Breast epithelium (tissue), 4 donors: ENCODE data around the gene PLPPR1. TPM values are rescaled to one million over a fixed set of nuclear protein-coding genes. Genes with fewer than 3 reads are reported as not detected.

Source experiments
- DNase-seq, 2 donors: peaks; one replicate each; pipeline ENCODE4 v3.0.0-alpha.2; 2019; ENCODE audit warnings: low spot score in 2 of 2
- H3K27ac ChIP-seq, 2 donors: fragments of 200-600 bp; sonication (generic) in 1 of 2; one replicate each; pipeline ENCODE4 v1.5.1; 2016 to 2019; ENCODE audit warnings: mild to moderate bottlenecking in 1 of 2
- H3K27me3 ChIP-seq, 2 donors: fragments of 200-600 bp; sonication (generic) in 1 of 2; one replicate each; pipeline versions ENCODE4 v1.5.1 to v1.6.0; 2017 to 2019; ENCODE audit warnings: control low read depth in 1 of 2, mild to moderate bottlenecking in 1 of 2
- H3K36me3 ChIP-seq: fragments of 200-600 bp; one replicate; pipeline ENCODE4 v1.5.1; 2019
- H3K4me1 ChIP-seq, 2 donors: fragments of 200-600 bp; sonication (generic); one replicate each; pipeline ENCODE4 v1.5.1; 2016 to 2019; ENCODE audit warnings: control low read depth in 1 of 2
- H3K4me3 ChIP-seq, 3 donors: fragments of 200-600 bp; sonication (generic); 1 replicate in 2 of 3; 2 replicates in 1 of 3; pipeline ENCODE4 v1.5.1; 2016 to 2019; ENCODE audit warnings: mild to moderate bottlenecking in 3 of 3, moderate library complexity in 2 of 3
- H3K9me3 ChIP-seq, 2 donors: fragments of 200-600 bp; sonication (generic) in 1 of 2; one replicate each; pipeline ENCODE4 v1.5.1; 2016 to 2019; ENCODE audit warnings: control low read depth in 1 of 2
- POLR2A ChIP-seq: fragments of 450-650 bp; IDR thresholded peaks from one replicate; pipeline ENCODE4 v1.6.1; 2016; ENCODE audit warnings: antibody characterized with exemption, mild to moderate bottlenecking, moderate library complexity
- POLR2AphosphoS5 ChIP-seq, 3 donors: sonication (generic); formaldehyde crosslinking; IDR thresholded peaks; one replicate each; pipeline ENCODE4 v1.6.1; 2017; ENCODE audit warnings: antibody characterized with exemption in 3 of 3
- intact Hi-C: fragments of 100-400 bp; cut with DNase I; formaldehyde crosslinking; loops from one replicate; pipeline ENCODE4 v1.15.1; 2023; ENCODE audit warnings: low total_unique reads
- total RNA-seq, 3 donors: library from RNA; depleted of rRNA; stranded (reverse); fragments of >200 nt; gene quantifications; one replicate each; pipeline ENCODE4 v1.1.0, GENCODE V29; 2016
- TF ChIP-seq, protein P1 (sequence below), 3 donors: fragments of 450-650 bp; IDR thresholded peaks; one replicate each; pipeline ENCODE4 v1.5.1; 2016 to 2017; ENCODE audit warnings: antibody characterized with exemption in 3 of 3, mild to moderate bottlenecking in 3 of 3, moderate library complexity in 3 of 3

Gene PLPPR1
- total RNA-seq, 3 donors from 2014 or later: 0.66 to 2.2 TPM; not detected in 1

DNA sequence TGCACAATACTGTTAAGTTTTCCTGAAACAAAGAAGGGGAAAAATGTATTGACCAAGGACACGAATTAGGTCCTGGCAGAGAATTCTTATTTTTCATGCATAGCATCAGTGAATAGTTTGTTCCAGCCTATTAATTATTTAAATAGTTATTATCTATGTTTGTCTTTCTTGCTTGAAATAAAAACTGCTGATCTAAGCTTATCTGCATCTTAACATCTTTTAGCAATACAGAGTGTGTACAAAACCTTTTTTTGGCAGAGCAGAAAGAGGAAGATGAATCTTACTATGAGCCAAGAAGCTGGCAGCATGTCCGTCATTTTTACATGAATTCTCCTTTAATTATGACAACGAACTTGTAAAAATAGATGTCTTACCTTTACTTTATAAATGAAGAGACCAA is 23.3 kb upstream of the PLPPR1 start:
- no peaks in the 10 kb centered on the region for H3K36me3 ChIP-seq
- DNase-seq: no peak
- H3K27ac ChIP-seq: no peak overlapping the region
- no peaks in the 10 kb centered on the region for H3K4me1 ChIP-seq
- H3K4me3 ChIP-seq: no peak overlapping the region
- H3K9me3 ChIP-seq: peaks cover 0 to 14% of the 10 kb centered on the region in 2 donors
- intact Hi-C loops: no loop called here
- no peaks in the 10 kb centered on the region for H3K27me3 ChIP-seq
- TF ChIP-seq POLR2A (no peak), POLR2AphosphoS5 (IDR thresholded peaks at IDR 0.05) (no peak)
- TF ChIP-seq, protein P1, sequence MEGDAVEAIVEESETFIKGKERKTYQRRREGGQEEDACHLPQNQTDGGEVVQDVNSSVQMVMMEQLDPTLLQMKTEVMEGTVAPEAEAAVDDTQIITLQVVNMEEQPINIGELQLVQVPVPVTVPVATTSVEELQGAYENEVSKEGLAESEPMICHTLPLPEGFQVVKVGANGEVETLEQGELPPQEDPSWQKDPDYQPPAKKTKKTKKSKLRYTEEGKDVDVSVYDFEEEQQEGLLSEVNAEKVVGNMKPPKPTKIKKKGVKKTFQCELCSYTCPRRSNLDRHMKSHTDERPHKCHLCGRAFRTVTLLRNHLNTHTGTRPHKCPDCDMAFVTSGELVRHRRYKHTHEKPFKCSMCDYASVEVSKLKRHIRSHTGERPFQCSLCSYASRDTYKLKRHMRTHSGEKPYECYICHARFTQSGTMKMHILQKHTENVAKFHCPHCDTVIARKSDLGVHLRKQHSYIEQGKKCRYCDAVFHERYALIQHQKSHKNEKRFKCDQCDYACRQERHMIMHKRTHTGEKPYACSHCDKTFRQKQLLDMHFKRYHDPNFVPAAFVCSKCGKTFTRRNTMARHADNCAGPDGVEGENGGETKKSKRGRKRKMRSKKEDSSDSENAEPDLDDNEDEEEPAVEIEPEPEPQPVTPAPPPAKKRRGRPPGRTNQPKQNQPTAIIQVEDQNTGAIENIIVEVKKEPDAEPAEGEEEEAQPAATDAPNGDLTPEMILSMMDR (IDR thresholded peaks at IDR 0.05): no peak

DNA sequence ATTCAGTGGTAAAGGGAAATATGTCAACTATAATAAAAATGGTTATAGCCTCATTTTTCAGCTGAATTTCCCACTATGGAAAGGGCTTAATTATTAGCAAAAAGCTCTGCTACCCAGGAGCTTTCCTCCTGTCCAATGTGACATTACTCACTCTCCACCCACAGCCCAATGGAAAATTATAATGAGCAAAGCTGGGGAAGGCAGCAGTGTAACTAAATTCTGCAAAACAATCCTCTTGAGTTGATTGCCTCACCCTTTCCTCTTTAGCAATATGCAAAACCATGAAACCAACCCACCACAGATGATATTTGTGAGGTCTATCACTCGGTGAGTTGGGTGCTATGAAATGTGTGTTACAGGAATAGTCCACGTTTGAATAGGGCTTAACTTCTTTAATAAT is 14.0 kb upstream of the PLPPR1 start:
- Histone ChIP-seq H3K4me3 (no peak overlapping the region), H3K27me3 (no peaks in the 10 kb centered on the region), H3K4me1 (no peaks in the 10 kb centered on the region), H3K27ac (no peak overlapping the region), H3K9me3 (no peaks in the 10 kb centered on the region), H3K36me3 (peaks cover 3% of the 10 kb centered on the region)
- DNase-seq: no peak
- no peak for TF ChIP-seq POLR2A
- TF ChIP-seq, protein P1 (IDR thresholded peaks at IDR 0.05): no peak
- no peak for TF ChIP-seq POLR2AphosphoS5 (IDR thresholded peaks at IDR 0.05)
- intact Hi-C loops: no loop called here

DNA sequence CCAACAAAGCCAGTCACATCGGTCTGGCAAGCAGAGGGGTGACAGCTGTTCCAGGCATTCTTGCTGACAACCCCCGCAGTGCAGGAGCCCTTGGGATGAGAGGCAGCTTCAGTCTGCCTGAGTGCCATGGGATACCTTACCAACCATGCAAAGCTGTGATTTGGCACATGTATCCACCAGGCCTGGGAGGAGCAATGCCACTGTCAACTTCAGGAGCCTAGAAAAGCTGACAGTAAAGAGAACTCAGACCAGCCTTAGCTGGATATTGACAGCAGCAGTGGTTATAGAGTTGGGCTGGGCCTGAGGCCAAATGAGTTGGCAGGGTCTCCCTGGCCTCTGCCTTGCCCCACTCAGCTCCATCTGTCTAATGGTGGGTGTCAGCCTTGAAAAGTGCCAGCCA is 10.1 kb upstream of the PLPPR1 start:
- H3K36me3 ChIP-seq: no peaks in the 10 kb centered on the region
- H3K4me1 ChIP-seq: no peaks in the 10 kb centered on the region

DNA sequence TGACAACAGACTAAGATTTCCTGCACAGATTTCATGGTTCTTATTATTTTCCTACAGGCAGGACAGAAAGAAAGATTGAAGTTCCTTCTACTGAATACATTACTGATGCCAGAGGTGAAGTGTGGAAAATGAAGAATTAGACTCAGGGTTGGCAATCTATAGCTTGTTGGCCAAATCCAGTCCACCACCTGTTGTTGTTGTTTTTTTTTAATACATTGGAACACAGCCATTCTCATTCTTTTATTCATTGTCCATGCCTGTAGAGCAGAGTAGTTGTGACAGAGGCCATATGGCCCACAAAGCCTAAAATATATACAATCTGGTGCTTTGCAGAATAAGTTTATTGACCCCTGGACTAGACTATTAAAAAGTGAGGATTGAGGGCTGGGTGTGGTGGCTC is 5.8 kb upstream of the PLPPR1 start:
- Histone ChIP-seq H3K27me3 (no peaks in the 10 kb centered on the region), H3K9me3 (no peaks in the 10 kb centered on the region), H3K4me1 (peaks cover 0 to 4% of the 10 kb centered on the region in 2 donors), H3K36me3 (no peaks in the 10 kb centered on the region), H3K27ac (no peak overlapping the region), H3K4me3 (no peak overlapping the region)
- TF ChIP-seq POLR2A (no peak), POLR2AphosphoS5 (IDR thresholded peaks at IDR 0.05) (no peak)
- TF ChIP-seq, protein P1 (IDR thresholded peaks at IDR 0.05): no peak
- no peak for DNase-seq
- intact Hi-C loops: no loop called here

More for the DNA sequence above, 10.1 kb upstream of the PLPPR1 start:
- no peak for DNase-seq
- Histone ChIP-seq H3K9me3 (no peaks in the 10 kb centered on the region), H3K4me3 (no peak overlapping the region), H3K27me3 (no peaks in the 10 kb centered on the region), H3K27ac (no peak overlapping the region)
- intact Hi-C loops: no loop called here
- no peak for TF ChIP-seq POLR2AphosphoS5 (IDR thresholded peaks at IDR 0.05)

DNA sequence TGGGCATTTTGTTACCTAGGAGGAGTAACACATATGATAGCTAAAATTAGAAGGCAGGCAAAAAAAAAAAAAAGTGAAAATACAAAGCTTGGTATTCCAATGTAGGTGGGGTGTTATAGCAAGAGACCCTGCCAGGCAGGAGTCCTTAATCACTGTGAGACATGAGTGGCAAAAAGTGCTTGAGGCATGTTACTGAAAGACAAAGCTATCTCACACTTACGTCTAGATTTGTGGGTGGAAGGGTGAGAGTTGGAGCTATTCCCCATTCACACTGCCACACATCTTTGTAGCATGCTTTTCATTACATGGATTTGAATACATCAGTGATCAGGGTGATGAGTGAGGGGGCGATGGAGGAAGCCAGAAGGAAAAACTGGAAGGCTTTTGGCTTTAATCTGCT is 2.6 kb upstream of the PLPPR1 start:
- no peak overlapping the region for H3K27ac ChIP-seq
- H3K9me3 ChIP-seq: no peaks in the 10 kb centered on the region
- no peak for DNase-seq
- no peaks in the 10 kb centered on the region for H3K36me3 ChIP-seq
- peaks cover 0 to 4% of the 10 kb centered on the region in 2 donors for H3K4me1 ChIP-seq
- peaks cover 0 to 15% of the 10 kb centered on the region in 2 donors for H3K27me3 ChIP-seq
- intact Hi-C loops: no loop called here
- TF ChIP-seq, protein P1 (IDR thresholded peaks at IDR 0.05): no peak
- no peak for TF ChIP-seq POLR2A
- no peak for TF ChIP-seq POLR2AphosphoS5 (IDR thresholded peaks at IDR 0.05)
- H3K4me3 ChIP-seq: no peak overlapping the region

DNA sequence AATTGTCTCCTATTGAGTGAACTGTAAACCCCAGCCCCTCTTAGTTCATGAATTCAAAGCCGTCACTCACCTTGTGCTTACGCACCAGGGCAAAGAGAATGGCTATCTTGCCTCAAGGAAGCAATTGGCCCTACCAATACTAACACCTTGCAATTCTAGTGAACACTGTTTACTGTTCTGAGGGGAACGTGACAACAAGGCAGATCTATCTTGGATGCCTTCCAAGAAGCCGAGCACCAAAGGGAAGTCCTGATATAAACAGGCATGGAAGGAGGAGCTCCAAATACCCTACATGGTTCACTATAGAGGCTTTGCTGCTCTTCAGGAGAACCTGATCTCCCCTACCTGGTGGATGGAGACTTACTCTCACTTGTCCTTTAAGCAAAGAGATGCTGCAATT is 1.7 kb upstream of the PLPPR1 start:
- intact Hi-C loops: no loop called here
- peaks cover 0 to 4% of the 10 kb centered on the region in 2 donors for H3K4me1 ChIP-seq
- no peak overlapping the region for H3K4me3 ChIP-seq
- H3K27me3 ChIP-seq: peaks cover 0 to 15% of the 10 kb centered on the region in 2 donors
- H3K36me3 ChIP-seq: no peaks in the 10 kb centered on the region
- TF ChIP-seq, protein P1 (IDR thresholded peaks at IDR 0.05): no peak
- TF ChIP-seq POLR2AphosphoS5 (IDR thresholded peaks at IDR 0.05): no peak
- TF ChIP-seq POLR2A: no peak
- no peak for DNase-seq
- H3K9me3 ChIP-seq: no peaks in the 10 kb centered on the region
- no peak overlapping the region for H3K27ac ChIP-seq
